Cortex of kidney (tissue), 1 donor: Measurements from ENCODE around the gene ARHGEF2.

ENCODE experiments used
- DNase-seq: peaks from one replicate; lab custom pipeline; 2025; lab: John Stamatoyannopoulos, UW

ARHGEF2 gene

GRCh38 chr1:155978325-155978972 is at the start of gene ARHGEF2:
Gene ARHGEF2, minus strand, starts transcription at chr1:155978547. Its CDS starts 120 bp downstream, at chr1:155978427.
- no peak for DNase-seq

- DNase-seq, result no peak
Measured at GRCh38 chr1:156026588-156026987, 48.2 kb upstream of the ARHGEF2 start.

GRCh38 chr1:156025876-156026275 is 47.5 kb upstream of the ARHGEF2 start:
- DNase-seq, result no peak

DNA sequence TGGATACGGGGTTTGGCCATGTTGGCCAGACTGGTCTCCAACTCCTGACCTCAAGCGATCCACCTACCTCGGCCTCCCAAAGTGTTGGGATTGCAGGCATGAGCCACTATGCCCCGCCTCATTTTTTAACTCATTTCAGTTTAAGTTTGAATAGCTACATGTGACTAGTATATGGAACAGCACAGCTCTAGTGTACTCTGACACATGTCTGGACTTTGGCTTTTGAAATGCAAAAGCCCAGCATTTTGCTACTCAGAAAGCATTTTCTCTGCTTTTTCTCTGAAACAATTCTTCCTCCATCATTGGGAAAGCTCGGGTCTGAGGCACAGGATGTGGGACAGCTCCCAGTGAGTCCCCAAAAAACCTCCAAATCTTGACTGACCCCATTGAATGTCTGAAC is 46.5 kb upstream of the ARHGEF2 start:
- no peak for DNase-seq

- DNase-seq, result no peak
Measured at GRCh38 chr1:156021954-156022353, 43.6 kb upstream of the ARHGEF2 start.

- DNase-seq, result no peak
Measured at GRCh38 chr1:156021093-156021428, 42.7 kb upstream of the ARHGEF2 start.

DNA sequence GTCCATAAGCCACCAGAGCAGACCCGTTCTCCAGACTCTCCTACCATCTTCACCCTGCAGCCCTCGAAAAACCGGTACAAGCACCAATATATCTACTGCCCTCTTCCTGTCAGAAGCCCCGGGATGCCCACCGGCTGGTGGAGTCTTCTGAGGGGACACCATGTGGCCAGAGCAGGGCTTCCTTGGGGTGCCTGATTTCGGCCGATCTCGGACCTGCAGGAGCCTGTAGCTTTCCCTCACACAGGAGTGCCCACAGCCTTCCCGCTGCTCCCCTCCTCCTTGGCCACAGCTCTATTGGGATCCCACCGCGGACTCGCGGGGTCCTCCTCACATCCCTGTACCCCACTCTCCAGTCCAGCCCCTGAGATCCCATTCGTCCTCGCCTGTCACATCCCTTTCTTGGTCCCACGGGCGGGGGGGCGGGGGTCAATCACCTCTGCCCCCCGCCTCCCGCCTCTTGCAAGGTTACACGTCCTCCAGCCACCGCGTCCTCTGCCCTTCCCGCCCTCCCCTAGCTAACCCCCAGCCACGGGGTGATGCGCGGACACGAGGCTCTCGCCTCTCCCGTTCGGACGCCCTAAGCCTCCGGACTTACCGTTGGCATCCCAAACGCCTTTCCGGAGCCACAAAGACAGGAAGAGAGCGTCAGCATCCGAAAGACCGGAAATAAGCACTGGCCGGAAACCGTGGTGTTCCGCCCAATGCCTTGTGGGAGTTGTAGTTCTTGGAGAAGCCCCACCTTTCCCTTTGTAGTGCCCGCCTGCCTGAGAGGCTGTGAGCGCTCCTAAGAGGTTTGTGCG is 42.1 kb upstream of the ARHGEF2 start, which contains the start of gene SSR2:
Gene SSR2, minus strand, starts transcription at position 659 of the 800 bp plus-strand sequence. CDS start 784 bp downstream, outside the sequence.
- DNase-seq, result no peak

DNA sequence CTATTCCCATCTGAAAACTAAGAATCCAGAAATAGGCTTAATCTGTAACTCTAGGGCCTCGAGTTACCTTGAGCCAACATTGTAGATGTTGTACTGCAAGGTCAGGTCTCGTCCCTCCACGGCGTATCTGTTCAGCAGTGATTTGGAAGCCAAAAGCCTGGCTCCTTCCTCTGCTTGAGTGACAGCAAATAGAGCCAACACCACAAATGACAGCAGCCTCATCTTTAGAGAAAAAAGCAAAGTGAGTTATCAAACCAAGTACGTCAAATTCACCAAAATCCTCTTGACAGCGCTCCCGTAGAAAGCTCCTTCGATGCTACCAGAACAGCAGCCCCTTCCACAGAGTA is 41.6 kb upstream of the ARHGEF2 start:
- DNase-seq, result no peak

- DNase-seq, result no peak
Measured at GRCh38 chr1:156014829-156015228, 36.5 kb upstream of the ARHGEF2 start.

DNA sequence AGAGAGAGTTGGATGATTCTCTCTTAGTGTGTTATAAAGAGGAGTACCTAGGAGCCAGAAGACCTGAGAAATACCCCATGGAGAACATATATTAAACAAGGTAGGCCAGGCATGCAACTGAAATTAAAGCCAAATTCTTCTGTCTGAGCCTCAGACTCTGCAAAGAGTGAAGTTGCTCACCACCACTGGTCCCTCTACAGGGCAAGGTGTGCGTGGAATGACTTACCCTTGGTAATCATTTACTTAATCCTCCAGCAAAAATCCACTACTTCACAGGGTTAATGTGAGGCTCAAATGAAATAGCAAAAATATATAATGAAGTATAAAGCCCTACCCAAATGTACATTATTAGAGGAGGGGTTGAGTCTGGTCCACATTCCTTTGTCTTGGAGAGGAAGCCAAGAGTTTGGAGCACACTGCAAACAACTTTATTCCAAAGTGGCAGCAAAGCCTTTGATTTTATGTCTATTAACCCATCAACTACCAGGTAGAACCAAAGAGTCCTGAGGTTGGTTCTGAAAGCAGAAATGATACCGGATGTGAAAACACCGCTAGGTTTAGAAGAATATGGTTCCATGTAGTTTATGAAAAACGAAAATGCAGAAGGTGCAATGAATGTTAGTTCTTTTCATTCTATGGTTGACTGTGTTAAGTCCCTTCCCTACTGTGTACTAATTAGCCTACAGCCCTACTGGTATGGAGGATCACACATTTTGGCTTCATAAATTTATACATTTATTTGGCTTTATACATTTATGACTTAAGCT is 33.9 kb upstream of the ARHGEF2 start:
- DNase-seq, result no peak

DNA sequence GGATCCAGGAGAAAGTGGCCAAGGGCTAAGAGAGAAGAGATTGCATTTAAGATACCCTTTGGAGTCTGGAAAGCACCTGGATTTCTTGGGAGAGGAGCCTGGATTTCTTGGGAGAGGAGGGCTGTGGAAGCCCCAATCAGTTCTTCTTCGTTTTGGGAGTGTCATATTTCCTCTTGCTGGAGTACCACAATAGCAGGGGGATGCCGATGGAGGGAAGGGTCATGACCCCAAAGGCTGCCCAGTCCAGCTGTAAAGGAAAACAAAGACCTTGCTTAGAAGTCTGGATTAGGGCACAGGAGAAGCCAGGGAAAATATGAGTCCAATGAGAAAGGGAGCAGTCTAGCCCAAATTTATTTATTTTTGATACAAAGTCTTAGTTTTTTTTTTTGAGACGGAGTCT is 31.1 kb upstream of the ARHGEF2 start:
- no peak for DNase-seq

DNA sequence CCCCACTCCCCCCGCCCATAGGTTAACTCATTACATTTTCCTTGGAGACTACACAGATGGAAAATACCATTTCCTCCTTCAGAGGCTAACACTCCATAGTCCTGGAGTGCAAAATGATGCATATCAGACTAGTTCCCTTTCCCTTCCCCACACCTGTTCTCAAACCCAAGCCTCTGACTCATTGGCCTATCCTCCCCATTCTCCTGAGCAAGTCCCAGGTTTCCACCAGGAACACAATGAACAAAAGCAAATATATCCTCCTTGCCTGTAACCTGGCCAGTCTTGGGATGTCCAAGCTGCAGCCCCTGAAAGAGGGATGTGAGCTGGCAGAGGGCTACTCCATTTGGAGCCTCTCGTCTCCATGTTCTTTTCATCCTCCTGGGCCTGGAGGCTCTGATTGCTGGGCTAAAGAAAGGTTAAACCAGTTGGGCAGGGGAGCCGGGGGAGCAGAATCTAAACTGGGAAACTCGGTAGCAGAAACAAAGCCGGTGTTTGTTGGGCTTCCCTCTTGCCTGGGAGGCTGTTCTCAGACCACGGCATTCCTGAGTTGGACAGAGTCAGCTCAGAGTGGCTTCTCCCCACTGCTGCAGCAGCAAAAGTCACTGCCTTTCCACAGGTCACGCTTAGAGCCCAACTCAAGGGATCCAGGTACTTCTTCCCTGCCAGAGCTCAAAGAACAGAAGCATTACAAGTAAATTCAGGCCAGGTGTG is 28.5 kb upstream of the ARHGEF2 start:
- no peak for DNase-seq

DNA sequence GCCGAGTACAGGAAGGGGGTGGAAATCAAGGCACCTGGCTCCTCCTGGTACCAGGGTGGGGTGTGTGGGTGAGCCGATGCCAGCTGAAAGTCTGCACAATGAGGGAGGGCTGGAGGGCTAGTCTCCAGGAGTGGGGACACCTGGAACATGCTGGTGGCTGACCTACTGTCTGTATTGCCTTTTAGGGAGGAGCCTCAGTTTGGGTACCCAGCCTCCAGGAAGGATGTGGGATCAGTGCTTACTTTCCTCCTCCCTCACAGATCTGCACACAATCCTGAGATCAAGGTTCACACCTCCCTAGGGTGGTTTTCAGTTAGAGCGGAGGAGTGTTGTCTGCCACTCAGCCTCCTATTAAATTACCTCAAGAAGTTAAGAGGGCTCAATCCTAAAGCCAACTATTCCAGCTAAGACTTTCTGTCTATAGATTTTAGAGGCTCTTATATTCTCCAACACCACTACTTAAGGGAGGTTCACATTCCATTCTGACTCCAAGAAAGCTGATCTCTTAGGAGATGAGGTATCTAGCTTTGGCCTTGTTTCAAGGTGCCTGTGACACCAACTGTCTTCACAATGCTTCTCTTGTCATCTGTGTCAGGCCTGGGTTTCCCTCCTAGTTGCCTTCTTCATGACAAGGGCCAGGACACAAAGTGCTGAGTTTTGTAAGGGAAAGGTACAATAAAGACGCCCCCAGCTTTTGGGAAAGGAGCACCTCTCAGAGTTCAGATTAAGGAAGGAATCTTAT is 26.7 kb upstream of the ARHGEF2 start:
- DNase-seq, result no peak

- DNase-seq, result no peak
Measured at GRCh38 chr1:156003923-156004188, 25.5 kb upstream of the ARHGEF2 start.

DNA sequence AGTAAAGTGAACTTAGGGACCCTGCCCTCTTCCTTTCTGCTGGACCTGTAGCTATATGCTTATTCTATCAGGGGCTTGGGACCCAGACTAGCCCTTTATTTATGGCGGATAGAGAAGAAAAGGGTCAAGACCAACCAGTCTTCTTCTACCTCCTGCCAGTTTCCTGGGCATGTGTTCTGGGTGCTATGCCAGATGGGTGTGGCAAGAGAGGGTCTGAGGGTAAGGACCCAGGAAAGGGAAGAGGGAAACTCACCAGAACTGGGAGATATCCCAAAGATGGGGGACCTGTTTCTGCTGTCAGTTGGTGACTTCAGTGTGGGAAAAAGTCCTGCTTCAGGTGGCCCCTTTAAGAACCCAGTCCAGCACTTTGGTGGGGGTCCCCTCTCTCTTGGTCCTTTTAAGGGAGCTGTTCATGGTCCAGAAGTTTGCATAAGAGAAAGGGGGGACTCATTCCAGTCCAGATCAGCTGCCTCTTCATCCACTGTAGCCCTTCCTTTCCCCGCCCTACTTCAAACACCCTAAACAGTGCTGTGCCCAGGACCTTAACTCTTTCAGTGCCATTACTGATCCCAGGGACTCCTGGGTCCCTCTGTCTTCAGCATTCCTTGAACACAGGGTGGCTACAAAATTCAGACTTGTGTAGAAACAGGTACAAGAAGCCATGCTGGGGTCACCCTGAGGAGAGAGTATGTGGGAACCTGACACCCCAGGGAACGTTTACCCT is 24.0 kb upstream of the ARHGEF2 start:
- DNase-seq, result no peak

GRCh38 chr1:156001662-156002171 is 23.4 kb upstream of the ARHGEF2 start:
- no peak for DNase-seq

GRCh38 chr1:156001021-156001661 is 22.8 kb upstream of the ARHGEF2 start:
- DNase-seq, result no peak

DNA sequence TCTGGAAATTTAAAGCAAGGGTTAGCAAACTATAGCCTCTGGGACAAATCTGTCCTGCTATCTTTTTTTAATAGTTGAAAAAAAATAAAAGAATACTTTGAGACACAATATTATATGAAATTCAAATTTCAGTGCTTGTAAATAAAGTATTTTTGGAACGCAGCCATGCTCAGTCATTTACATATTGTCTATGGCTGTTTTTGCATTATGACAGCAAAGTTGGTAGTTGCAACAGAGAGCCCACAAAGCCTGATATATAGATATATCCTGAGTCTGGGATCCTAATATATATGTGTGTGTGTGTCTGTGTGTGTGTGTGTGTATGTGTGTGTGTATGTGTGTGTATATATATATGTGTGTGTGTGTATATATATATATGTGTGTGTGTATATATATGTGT is 21.6 kb upstream of the ARHGEF2 start:
- DNase-seq, result no peak

DNA sequence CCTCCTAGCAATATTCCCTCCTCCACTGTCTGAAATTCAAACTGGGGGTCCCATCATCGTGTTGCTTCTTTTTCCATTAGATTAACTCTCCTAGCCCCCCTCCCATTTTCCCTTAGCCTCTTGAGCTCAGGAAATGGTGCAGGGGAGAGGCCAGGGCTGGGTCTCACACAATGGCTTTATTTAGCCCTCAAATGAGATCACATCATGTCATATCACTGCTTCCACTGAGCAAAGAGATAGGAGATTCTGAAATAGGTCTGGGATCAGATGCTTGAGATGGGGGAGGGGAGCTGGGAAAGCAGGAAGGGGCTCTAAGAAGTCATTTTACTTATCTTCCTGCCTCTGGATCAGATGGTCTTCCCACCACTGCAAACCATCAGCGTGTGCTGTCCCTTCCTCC is 17.8 kb upstream of the ARHGEF2 start:
- no peak for DNase-seq

DNA sequence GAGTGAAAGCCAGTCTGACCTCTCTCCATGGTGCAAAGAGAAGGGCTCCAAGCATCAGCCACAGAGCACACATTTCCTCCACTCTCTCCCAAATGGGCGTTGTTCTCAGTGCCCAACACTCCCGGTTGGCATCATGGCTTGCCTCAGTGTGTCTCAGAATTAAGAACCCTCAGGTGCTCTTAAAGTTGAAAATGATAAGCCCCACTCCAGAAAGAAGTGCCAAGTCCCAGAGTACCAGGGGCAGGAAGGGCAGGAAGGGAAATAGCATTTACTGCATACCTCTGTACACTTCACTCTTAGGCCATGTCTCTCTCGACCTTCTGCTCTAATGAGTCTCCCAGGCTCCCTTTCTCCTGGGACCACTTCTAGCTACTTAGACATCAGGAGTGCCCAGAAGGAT is 15.2 kb upstream of the ARHGEF2 start:
- DNase-seq, result no peak
